ENCODE results near the gene AKAP9. TPM values are rescaled to one million over a fixed set of nuclear protein-coding genes. Genes with fewer than 3 reads are reported as not detected.

AKAP9 gene
- total RNA-seq, 4 donors from 2014 or later: 93.1 to 122 (median 109) TPM

DNA sequence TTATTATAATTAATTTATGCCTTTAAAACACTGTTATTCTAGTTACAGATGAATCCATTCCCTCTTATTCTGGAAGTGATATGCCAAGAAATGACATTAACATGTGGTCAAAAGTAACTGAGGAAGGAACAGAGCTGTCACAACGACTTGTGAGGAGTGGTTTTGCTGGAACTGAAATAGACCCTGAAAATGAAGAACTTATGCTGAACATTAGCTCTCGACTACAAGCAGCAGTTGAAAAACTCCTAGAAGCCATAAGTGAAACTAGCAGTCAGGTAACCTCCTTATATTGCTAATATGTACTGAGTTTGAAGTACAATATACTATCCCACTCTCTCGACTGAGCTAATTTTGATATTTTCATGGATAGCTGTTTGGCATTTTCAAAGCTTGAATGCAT is 112.0 kb downstream of the AKAP9 start:
- TF ChIP-seq CTCF (IDR thresholded peaks at IDR 0.05; ENCODE audit: low read depth): no peak

DNA sequence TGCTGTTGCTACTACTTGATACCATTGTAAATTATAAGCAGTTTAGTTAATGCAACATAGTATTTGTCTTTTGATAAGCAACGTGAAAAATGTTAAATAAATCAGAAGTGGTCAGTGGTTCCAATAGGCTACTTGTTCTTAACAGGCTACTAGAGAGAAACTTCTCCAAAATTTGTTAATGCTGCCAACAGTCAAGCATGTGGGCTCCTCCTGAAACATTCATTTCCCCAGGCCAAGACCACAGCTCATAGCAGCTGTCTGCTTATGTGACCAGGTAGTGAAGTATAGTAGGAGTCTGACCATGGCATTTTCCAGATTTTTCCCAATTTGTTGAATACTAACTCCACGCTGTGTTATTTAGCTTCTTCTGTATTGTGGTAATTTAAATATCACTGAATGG is 112.7 kb downstream of the AKAP9 start:
- no peak for TF ChIP-seq CTCF (IDR thresholded peaks at IDR 0.05; ENCODE audit: low read depth)

DNA sequence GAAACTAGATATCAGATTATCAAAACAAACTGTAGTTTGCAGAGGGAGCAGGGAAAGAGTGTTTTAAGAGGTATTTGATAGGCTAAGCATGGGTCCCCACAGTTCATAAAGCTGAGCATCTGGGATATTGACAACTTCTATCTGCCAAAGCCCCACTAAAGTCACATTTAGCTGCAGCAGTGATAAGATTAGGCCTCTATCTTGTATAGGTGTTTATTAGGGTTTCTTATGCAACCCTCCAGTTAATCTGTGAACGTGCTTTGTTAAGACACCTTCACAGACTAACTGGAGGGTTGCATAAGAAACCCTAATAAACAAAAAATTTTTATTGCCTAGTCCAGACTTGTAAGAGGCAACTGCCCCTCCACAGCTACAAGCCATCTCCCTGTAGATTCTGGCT is 115.6 kb downstream of the AKAP9 start:
- TF ChIP-seq CTCF (IDR thresholded peaks at IDR 0.05; ENCODE audit: low read depth): no peak

GRCh38 chr7:92057375-92057774 is 116.7 kb downstream of the AKAP9 start:
- no peak for TF ChIP-seq CTCF (IDR thresholded peaks at IDR 0.05; ENCODE audit: low read depth)

- no peak for TF ChIP-seq CTCF (IDR thresholded peaks at IDR 0.05; ENCODE audit: low read depth)
Observed at GRCh38 chr7:92058040-92058439, 117.4 kb downstream of the AKAP9 start.

GRCh38 chr7:92058899-92059298 is 118.2 kb downstream of the AKAP9 start:
- TF ChIP-seq CTCF (IDR thresholded peaks at IDR 0.05; ENCODE audit: low read depth): no peak

DNA sequence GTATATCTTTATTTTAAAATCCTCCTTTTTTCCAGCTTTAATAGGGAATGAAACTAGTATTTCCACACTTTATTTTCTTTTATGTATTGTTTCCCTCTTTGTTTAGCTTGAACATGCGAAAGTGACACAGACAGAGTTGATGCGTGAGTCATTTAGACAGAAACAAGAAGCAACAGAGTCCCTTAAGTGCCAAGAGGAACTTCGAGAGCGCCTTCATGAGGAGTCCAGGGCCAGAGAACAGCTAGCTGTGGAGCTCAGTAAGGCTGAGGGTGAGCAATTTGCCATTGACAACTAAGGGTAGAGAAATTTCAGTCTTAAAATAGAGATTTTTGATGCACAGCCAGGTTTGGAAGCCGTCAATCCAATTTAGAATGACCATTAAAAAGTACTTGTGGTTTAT is 120.5 kb downstream of the AKAP9 start:
- no peak for TF ChIP-seq CTCF (IDR thresholded peaks at IDR 0.05; ENCODE audit: low read depth)
